ENCODE measurements around the gene HM13. TPM values are rescaled to one million over a fixed set of nuclear protein-coding genes. Genes with fewer than 3 reads are reported as not detected.

The HM13 gene
- total RNA-seq, 2 experiments from 2014 or later: 51.3 to 148 TPM

DNA sequence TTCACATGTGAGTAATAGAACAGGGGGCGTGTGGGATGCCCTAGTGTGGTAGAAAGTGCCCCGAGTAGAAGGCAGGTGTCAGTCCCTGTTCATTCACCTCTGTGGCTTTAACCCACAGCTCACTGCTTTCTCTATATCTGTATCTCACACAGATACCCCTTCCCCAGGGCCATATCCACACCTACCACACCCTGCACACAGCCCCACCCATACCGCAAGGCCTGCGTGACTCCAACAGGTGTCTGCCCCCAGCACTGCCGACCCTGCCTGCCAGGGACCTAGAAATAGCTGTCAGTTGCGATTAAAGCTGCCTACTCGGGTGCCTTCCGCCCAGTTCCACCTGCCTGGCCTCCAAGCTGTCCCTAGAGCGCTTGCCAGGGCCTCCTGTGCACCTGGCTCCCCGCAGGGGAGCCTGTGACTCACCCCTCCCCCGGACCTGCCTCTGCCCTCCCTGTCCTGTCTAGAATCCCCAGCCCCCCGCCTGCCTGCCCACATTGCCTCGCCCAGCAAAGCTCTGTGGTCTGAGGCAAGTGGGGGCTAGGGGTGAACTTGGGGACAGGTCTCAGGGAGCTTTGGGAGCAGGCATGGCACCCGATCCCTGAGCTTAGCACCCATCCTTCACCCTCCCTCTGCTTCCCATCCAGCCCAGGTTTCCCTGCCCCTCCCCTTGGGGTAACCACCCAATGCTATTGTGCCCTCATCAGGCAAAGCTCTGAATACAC is 52.6 kb downstream of the HM13 start:
- Histone ChIP-seq H2AFZ (ENCODE audit: low read length) (no peak overlapping the region), H3K9me3 (ENCODE audit: low read length) (no peaks in the 10 kb centered on the region), H3K79me2 (ENCODE audit: insufficient read depth, low read depth, low read length) (no peaks in the 10 kb centered on the region), H3K4me3 (ENCODE audit: low read depth, low read length, poor library complexity, severe bottlenecking) (no peak overlapping the region), H4K20me1 (ENCODE audit: insufficient read depth, low read length) (no peaks in the 10 kb centered on the region), H3K4me2 (ENCODE audit: low read length) (peak overlapping the region; percentile 12; the same call in 1 of the 2 replicates), H3K36me3 (ENCODE audit: insufficient read depth, low read length) (peaks cover 61% of the 10 kb centered on the region), H3K9me2 (ENCODE audit: insufficient read depth, low read length) (no peaks in the 10 kb centered on the region), H3K4me1 (ENCODE audit: insufficient read depth, low read length, poor library complexity, severe bottlenecking) (peaks cover 26% of the 10 kb centered on the region), H3K27ac (ENCODE audit: low read depth, low read length, poor library complexity, severe bottlenecking) (peak overlapping the region; percentile 40)
- intact Hi-C loops (cut with micrococcal nuclease; ENCODE audit: unreplicated experiment): loop anchor here (5.0 kb wide), 1 partner anchor 155 kb away; the partner anchor contains the start of gene BCL2L1
- CTCF ChIA-PET (ENCODE audit: unreplicated experiment): interaction anchor here (0.6 to 1.6 kb wide), 6 partner anchors 22 to 174 kb away, joined by 3 to 21 read pairs (median 3); partner anchors contain the start of gene ID1
- DNase-seq (ENCODE audit: low spot score): peak; percentile 67
- BruUV-seq (replicated peaks): no TSS peak
- POLR2A ChIA-PET: interaction anchor here (0.5 to 1.8 kb wide), 5 partner anchors 20 to 559 kb away, joined by 3 to 15 read pairs (median 4); a partner anchor contains a TSS
- TF ChIP-seq CTCF (conservative IDR thresholded peaks at IDR 0.05; ENCODE audit: low read length) (no peak; the same call in 1 of the 2 replicates), EZH2phosphoT487 (IDR thresholded peaks at IDR 0.05; ENCODE audit: borderline replicate concordance, low read depth, low read length) (no peak)

GRCh38 chr20:31567380-31567720 is 53.1 kb downstream of the HM13 start:
- peak overlapping the region; percentile 40 for H3K27ac ChIP-seq (ENCODE audit: low read depth, low read length, poor library complexity, severe bottlenecking)
- no peak overlapping the region for H3K4me3 ChIP-seq (ENCODE audit: low read depth, low read length, poor library complexity, severe bottlenecking)
- H2AFZ ChIP-seq (ENCODE audit: low read length): no peak overlapping the region
- H3K79me2 ChIP-seq (ENCODE audit: insufficient read depth, low read depth, low read length): no peaks in the 10 kb centered on the region
- no TSS peak for BruUV-seq (replicated peaks)
- no peak for TF ChIP-seq EZH2phosphoT487 (IDR thresholded peaks at IDR 0.05; ENCODE audit: borderline replicate concordance, low read depth, low read length)
- TF ChIP-seq CTCF (conservative IDR thresholded peaks at IDR 0.05; ENCODE audit: low read length): no peak
- H3K4me1 ChIP-seq (ENCODE audit: insufficient read depth, low read length, poor library complexity, severe bottlenecking): peaks cover 31% of the 10 kb centered on the region
- intact Hi-C loops (cut with micrococcal nuclease; ENCODE audit: unreplicated experiment): loop anchor here (5.0 kb wide), 1 partner anchor 155 kb away; the partner anchor contains the start of gene BCL2L1
- peaks cover 56% of the 10 kb centered on the region for H3K36me3 ChIP-seq (ENCODE audit: insufficient read depth, low read length)
- POLR2A ChIA-PET: interaction anchor here (0.6 to 1.8 kb wide), 6 partner anchors 20 to 559 kb away, joined by 3 to 15 read pairs (median 3); a partner anchor contains a TSS
- no peaks in the 10 kb centered on the region for H3K9me3 ChIP-seq (ENCODE audit: low read length)
- no peaks in the 10 kb centered on the region for H3K9me2 ChIP-seq (ENCODE audit: insufficient read depth, low read length)
- no peak for DNase-seq (ENCODE audit: low spot score)
- H4K20me1 ChIP-seq (ENCODE audit: insufficient read depth, low read length): no peaks in the 10 kb centered on the region
- CTCF ChIA-PET (ENCODE audit: unreplicated experiment): interaction anchor here (0.6 to 1.7 kb wide), 7 partner anchors 22 to 173 kb away, joined by 3 to 21 read pairs (median 3); partner anchors contain the start of gene ID1
- H3K4me2 ChIP-seq (ENCODE audit: low read length): peak overlapping the region; percentile 12; the same call in 1 of the 2 replicates
